HEK293 (cell line): ENCODE results near the gene SYNE2.
"Not testable (repeated sequence)": the region's sequence is repeated elsewhere in the genome, so short reads cannot be mapped to it uniquely, and the experiment has no call there.

Source experiments
- CTCF ChIP-seq: fragments of 450-650 bp; formaldehyde crosslinking; IDR thresholded peaks from 2 replicates; pipeline ENCODE4 v1.5.1; 2016; ENCODE audit warnings: missing biosample characterization, missing genetic modification characterization
- ELK4 ChIP-seq: IDR thresholded peaks from 2 replicates; pipeline ENCODE4 v1.6.1; 2011; ENCODE audit warnings: mild to moderate bottlenecking, low read depth, low read length, borderline replicate concordance
- HOXD13 ChIP-seq: sonication (generic); formaldehyde crosslinking; IDR thresholded peaks from 2 replicates; pipeline ENCODE4 v1.8.0; 2022; ENCODE audit warnings: missing genetic modification reagents, borderline replicate concordance
- INSM2 ChIP-seq: fragments of 450-650 bp; formaldehyde crosslinking; IDR thresholded peaks from 2 replicates; pipeline ENCODE4 v1.5.1; 2016; ENCODE audit warnings: missing biosample characterization, missing genetic modification characterization
- PRDM6 ChIP-seq: fragments of 450-650 bp; formaldehyde crosslinking; IDR thresholded peaks from 2 replicates; pipeline ENCODE4 v1.5.1; 2017; ENCODE audit warnings: missing biosample characterization, missing genetic modification characterization
- TSHZ1 ChIP-seq: fragments of 450-650 bp; formaldehyde crosslinking; IDR thresholded peaks from 2 replicates; pipeline ENCODE4 v1.5.1; 2016; ENCODE audit warnings: missing biosample characterization, missing genetic modification characterization, borderline replicate concordance
- ZNF274 ChIP-seq, 2 experiments: fragments of 200-500 bp in 1 of 2; fragments of 450-650 bp in 1 of 2; sonication (Bioruptor generic) in 1 of 2; formaldehyde crosslinking in 1 of 2; IDR thresholded peaks; 2 replicates each; pipeline versions ENCODE4 v1.5.1 to v1.6.1; 2014 to 2016; ENCODE audit warnings: borderline replicate concordance in 1 of 2, inconsistent platforms in 1 of 2, low read length in 1 of 2, missing biosample characterization in 1 of 2, missing genetic modification characterization in 1 of 2
- ZNF560 ChIP-seq: fragments of 450-650 bp; formaldehyde crosslinking; IDR thresholded peaks from 2 replicates; pipeline ENCODE4 v1.5.1; 2017; ENCODE audit warnings: missing biosample characterization, missing genetic modification characterization, borderline replicate concordance

GRCh38 chr14:64118403-64118742 lies 265.6 kb downstream of the SYNE2 start:
- not testable (repeated sequence) for TF ChIP-seq ZNF560 (tag by site-specific recombination); HOXD13 (CRISPR knock-in tag); CTCF (tag by site-specific recombination); TSHZ1 (tag by site-specific recombination); ZNF274 (IDR thresholded peaks at IDR 0.05; ENCODE audit: low read length); ZNF274 (tag by site-specific recombination; IDR thresholded peaks at IDR 0.05; ENCODE audit: borderline replicate concordance); PRDM6 (tag by site-specific recombination); INSM2; ELK4
